ENCODE results near the gene CYP24A1.

Gene CYP24A1

DNA sequence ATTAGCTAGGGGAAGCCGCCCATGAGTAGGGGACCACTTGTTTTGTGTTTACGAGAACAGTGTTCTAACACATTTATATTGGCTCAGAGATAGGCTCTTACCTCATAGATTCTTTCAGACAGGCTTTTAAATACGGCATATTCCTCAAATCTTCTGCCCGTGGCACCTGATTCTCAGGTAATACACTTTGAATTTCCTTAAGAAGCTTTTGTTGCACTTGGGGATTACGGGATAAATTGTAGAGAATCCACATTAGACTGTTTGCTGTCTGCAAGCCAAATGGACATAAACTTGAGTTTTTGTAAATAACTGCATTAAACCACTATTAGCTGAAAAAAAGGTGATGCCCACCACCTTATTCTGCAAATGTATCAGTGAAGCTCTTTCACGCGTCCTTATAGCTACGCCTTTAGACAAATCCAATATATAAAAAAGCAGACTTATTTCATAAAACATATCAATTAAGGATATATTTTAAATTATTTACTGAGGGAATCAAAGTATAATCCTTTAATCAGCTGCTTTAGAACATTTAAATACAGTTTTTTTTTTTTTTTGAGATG is 14.8 kb downstream of the CYP24A1 start:
- TF ChIP-seq, protein P1, sequence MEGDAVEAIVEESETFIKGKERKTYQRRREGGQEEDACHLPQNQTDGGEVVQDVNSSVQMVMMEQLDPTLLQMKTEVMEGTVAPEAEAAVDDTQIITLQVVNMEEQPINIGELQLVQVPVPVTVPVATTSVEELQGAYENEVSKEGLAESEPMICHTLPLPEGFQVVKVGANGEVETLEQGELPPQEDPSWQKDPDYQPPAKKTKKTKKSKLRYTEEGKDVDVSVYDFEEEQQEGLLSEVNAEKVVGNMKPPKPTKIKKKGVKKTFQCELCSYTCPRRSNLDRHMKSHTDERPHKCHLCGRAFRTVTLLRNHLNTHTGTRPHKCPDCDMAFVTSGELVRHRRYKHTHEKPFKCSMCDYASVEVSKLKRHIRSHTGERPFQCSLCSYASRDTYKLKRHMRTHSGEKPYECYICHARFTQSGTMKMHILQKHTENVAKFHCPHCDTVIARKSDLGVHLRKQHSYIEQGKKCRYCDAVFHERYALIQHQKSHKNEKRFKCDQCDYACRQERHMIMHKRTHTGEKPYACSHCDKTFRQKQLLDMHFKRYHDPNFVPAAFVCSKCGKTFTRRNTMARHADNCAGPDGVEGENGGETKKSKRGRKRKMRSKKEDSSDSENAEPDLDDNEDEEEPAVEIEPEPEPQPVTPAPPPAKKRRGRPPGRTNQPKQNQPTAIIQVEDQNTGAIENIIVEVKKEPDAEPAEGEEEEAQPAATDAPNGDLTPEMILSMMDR (IDR thresholded peaks at IDR 0.05; ENCODE audit: insufficient read depth, low read depth, low read length, missing control alignments): no peak
- DNase-seq (ENCODE audit: low read depth): no peak
- H3K4me3 ChIP-seq (ENCODE audit: low read depth, low read length): no peak overlapping the region

DNA sequence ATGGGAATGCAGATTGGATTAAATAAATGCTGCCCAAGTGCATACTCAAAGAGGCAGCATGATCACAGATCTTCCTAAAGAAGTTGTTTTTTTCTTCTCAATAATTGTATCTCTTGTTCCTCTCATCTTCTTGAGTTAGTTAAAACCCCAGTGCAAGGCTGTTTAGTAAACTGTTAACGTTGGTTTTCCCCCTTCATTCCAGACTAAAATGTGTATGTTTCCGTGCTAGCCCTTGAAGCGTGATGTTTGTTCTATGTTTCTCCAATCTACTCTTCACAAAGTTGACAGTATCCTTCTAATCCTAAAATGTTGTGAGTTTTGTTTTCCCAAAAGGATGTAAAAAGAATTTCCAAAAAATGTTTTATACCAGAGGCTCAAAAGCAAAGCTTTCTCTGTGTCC is 15.6 kb downstream of the CYP24A1 start:
- no peak for DNase-seq (ENCODE audit: low read depth)
- TF ChIP-seq, protein P1 (IDR thresholded peaks at IDR 0.05; ENCODE audit: insufficient read depth, low read depth, low read length, missing control alignments): no peak
- no peak overlapping the region for H3K4me3 ChIP-seq (ENCODE audit: low read depth, low read length)

DNA sequence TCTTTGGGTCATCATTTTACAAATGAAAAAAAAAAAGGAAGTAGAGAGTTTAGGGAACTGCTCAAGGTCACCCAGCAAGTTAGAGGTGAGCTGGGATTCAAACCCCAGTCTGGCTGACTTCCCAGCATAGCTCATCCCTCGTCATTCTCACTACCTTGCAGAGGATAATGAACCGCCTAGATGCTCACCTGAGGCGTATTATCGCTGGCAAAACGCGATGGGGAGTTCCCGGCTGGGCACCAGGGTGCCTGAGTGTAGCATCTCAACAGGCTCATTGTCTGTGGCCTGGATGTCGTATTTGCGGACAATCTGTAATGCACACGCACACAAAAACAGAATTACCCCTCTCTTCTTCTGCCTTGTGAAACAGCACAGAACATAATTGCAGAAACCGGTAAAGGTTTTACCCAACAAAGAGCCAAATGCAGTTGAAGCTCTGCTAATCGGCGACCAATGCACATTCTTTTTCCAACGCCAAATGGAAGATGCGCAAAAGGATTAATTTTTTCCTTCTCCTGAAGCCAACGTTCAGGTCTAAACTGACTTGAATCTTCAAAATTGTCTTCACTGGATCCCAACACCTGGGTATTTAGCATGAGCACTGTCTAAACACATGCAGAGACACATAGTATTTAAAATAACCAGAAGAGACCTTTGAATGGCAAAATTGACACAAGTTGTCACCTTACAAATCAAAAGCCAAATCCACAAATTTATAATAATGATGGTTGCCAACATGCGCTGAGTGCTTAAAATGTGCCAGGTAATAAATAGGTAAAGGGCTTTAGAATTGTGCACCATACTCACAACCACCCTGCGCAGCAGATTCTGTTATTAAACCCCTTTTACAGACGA is 16.6 kb downstream of the CYP24A1 start:
- no peak overlapping the region for H3K4me3 ChIP-seq (ENCODE audit: low read depth, low read length)
- no peak for DNase-seq (ENCODE audit: low read depth)
- TF ChIP-seq, protein P1 (IDR thresholded peaks at IDR 0.05; ENCODE audit: insufficient read depth, low read depth, low read length, missing control alignments): no peak

DNA sequence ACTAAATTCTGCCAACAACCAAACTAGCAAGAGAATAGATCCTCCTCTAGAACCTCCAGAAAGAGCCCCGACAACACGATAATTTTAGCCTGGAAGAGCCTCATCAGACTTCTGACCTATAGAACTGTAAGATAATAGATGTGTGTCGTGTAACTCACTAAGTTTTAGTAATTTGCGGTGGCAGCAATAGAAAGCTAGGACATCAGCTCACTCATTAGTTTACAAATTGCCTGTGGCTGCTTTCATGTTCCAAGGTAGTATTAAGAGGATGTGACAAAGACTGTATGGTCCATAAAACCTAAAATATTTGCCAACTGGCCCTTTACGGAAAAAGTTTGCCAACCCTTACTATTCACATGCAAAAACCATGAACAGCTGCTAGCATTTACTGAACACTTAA is 17.3 kb downstream of the CYP24A1 start:
- DNase-seq (ENCODE audit: low read depth): no peak
- TF ChIP-seq, protein P1 (IDR thresholded peaks at IDR 0.05; ENCODE audit: insufficient read depth, low read depth, low read length, missing control alignments): no peak

DNA sequence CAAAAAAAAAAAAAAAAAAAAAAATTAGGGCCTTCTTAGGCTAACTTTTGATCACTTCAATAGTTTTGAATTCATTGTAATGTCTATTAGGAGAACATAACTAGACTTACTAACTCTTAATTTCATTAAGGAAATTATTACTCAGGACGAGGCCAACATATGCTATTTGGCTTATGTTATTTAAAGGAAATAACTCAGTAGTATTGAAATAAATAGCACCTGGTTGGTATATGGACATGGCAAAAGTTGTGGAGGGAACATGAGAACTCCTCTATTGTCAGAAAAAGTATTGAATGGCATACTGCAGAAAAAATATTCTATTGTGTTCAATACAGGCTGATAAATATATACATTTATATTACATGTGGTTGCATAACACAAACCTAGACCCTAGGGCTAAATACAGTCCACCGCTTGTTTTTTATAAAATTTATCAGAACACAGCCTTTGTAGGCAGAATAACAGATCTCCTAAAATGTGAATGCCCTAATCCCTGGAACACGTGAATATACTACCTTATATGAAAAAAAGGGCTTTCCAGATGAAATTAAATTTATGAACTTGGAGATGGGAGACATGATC is 18.0 kb downstream of the CYP24A1 start:
- no peak overlapping the region for H3K4me3 ChIP-seq (ENCODE audit: low read depth, low read length)
- TF ChIP-seq, protein P1 (IDR thresholded peaks at IDR 0.05; ENCODE audit: insufficient read depth, low read depth, low read length, missing control alignments): no peak
- DNase-seq (ENCODE audit: low read depth): no peak

More for the DNA sequence above, 17.3 kb downstream of the CYP24A1 start:
- no peak overlapping the region for H3K4me3 ChIP-seq (ENCODE audit: low read depth, low read length)

DNA sequence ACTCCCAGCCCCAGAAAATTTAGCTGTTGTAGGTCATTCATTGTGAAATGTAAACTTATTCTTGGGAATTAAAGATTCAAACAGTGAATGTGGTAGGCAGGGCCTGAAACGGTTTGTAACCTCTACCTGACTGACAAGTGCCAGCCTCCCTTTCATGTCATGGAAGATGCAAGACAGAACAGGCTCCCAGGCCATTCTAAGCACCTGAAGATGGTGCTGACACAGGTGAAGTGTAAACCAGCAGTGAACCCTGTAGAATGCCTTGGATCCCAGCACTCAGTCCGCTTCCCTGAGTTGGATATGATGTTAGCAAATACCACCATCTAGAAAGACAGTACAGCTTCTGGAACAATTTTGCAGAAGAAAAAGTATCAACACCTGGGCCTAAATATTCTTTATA is 19.3 kb downstream of the CYP24A1 start:
- TF ChIP-seq, protein P1 (IDR thresholded peaks at IDR 0.05; ENCODE audit: insufficient read depth, low read depth, low read length, missing control alignments): no peak
- no peak for DNase-seq (ENCODE audit: low read depth)
- H3K4me3 ChIP-seq (ENCODE audit: low read depth, low read length): no peak overlapping the region
